Calu3 (cell line): Measurements from ENCODE around the gene SLC16A13. TPM values are rescaled to one million over a fixed set of nuclear protein-coding genes. Genes with fewer than 3 reads are reported as not detected.
A peak's percentile ranks its signal among the peaks of the same experiment; 100 is the strongest.

Experiments
- BruUV-seq: library from RNA; stranded (reverse); fragments of 400-500 nt; replicated peaks from 2 replicates; lab custom pipeline; 2021; lab: Mats Ljungman, UMichigan
- CTCF ChIA-PET: fragments of 300-600 bp; sonication (Branson Sonifier 250); formaldehyde crosslinking; loops from one replicate; lab custom pipeline; 2022; ENCODE audit warnings: antibody characterized with exemption; lab: Charles Lee
- DNase-seq: peaks from one replicate; pipeline ENCODE4 v3.0.0; 2022
- H3K27ac Mint-ChIP-seq: one replicate; pipeline ENCODE4 v1.8.0; 2022; ENCODE audit warnings: mixed read lengths; ENCODE audit not compliant: unreplicated experiment
- H3K27me3 Mint-ChIP-seq: one replicate; pipeline ENCODE4 v1.8.0; 2022; ENCODE audit warnings: mixed read lengths; ENCODE audit not compliant: unreplicated experiment
- H3K36me3 Mint-ChIP-seq: one replicate; pipeline ENCODE4 v1.8.0; 2022; ENCODE audit warnings: mild to moderate bottlenecking, moderate library complexity, mixed read lengths; ENCODE audit not compliant: insufficient read depth, unreplicated experiment
- H3K4me1 Mint-ChIP-seq: one replicate; pipeline ENCODE4 v1.8.0; 2022; ENCODE audit warnings: mild to moderate bottlenecking, low read depth, mixed read lengths; ENCODE audit not compliant: unreplicated experiment
- H3K4me3 Mint-ChIP-seq: one replicate; pipeline ENCODE4 v1.8.0; 2022; ENCODE audit warnings: mild to moderate bottlenecking, low read depth, moderate library complexity, mixed read lengths; ENCODE audit not compliant: unreplicated experiment
- H3K9me3 Mint-ChIP-seq: one replicate; pipeline ENCODE4 v1.8.0; 2022; ENCODE audit warnings: low read depth, mixed read lengths; ENCODE audit not compliant: unreplicated experiment
- CTCF ChIP-seq: fragments of 200-600 bp; IDR thresholded peaks from one replicate; pipeline ENCODE4 v1.8.0; 2022; ENCODE audit warnings: antibody characterized with exemption; ENCODE audit not compliant: unreplicated experiment
- intact Hi-C: fragments of 100-400 bp; cut with micrococcal nuclease; formaldehyde crosslinking; loops from one replicate; pipeline ENCODE4 v1.10.0; 2022; ENCODE audit not compliant: unreplicated experiment
- total RNA-seq: library from RNA; stranded (reverse); gene quantifications from 2 replicates; pipeline ENCODE4 v1.2.3, GENCODE V29; 2022

The SLC16A13 gene
- total RNA-seq, 1 experiment from 2014 or later, result 11.6 TPM

GRCh38 chr17:7018331-7018964, 17.4 kb upstream of the SLC16A13 start:
- H3K27ac Mint-ChIP-seq, result no peak overlapping the region
- H3K9me3 Mint-ChIP-seq, result no peaks in the 10 kb centered on the region
- H3K4me3 Mint-ChIP-seq, result no peak overlapping the region
- no TSS peak for BruUV-seq
- H3K27me3 Mint-ChIP-seq, result peaks cover 14% of the 10 kb centered on the region
- no peak for TF ChIP-seq CTCF
- no peak for DNase-seq
- intact Hi-C loops, result no loop called here
- CTCF ChIA-PET, result no interaction called here
- H3K4me1 Mint-ChIP-seq, result no peaks in the 10 kb centered on the region
- peaks cover 48% of the 10 kb centered on the region for H3K36me3 Mint-ChIP-seq

GRCh38 chr17:7019367-7019766, 16.4 kb upstream of the SLC16A13 start:
- Mint-ChIP-seq H3K4me1 (no peaks in the 10 kb centered on the region), H3K9me3 (no peaks in the 10 kb centered on the region), H3K4me3 (peak overlapping the region; percentile 59), H3K36me3 (peaks cover 40% of the 10 kb centered on the region), H3K27me3 (peaks cover 23% of the 10 kb centered on the region), H3K27ac (no peak overlapping the region)
- DNase-seq, result no peak
- TF ChIP-seq CTCF, result no peak
- intact Hi-C loops, result no loop called here
- CTCF ChIA-PET, result no interaction called here
- no TSS peak for BruUV-seq

- BruUV-seq, result no TSS peak
- peaks cover 34% of the 10 kb centered on the region for H3K36me3 Mint-ChIP-seq
- H3K9me3 Mint-ChIP-seq, result no peaks in the 10 kb centered on the region
- DNase-seq, result peak; percentile 51
- H3K4me1 Mint-ChIP-seq, result no peaks in the 10 kb centered on the region
- peaks cover 26% of the 10 kb centered on the region for H3K27me3 Mint-ChIP-seq
- no peak for TF ChIP-seq CTCF
- CTCF ChIA-PET, result no interaction called here
- intact Hi-C loops, result no loop called here
- peak overlapping the region; percentile 36 for H3K27ac Mint-ChIP-seq
- peak overlapping the region; percentile 59 for H3K4me3 Mint-ChIP-seq
Observed at GRCh38 chr17:7019839-7020519, 15.8 kb upstream of the SLC16A13 start.

GRCh38 chr17:7020894-7021664, 14.7 kb upstream of the SLC16A13 start:
- Mint-ChIP-seq H3K27ac (no peak overlapping the region), H3K27me3 (peaks cover 26% of the 10 kb centered on the region), H3K4me1 (no peaks in the 10 kb centered on the region), H3K4me3 (peak overlapping the region; percentile 59), H3K36me3 (peaks cover 30% of the 10 kb centered on the region), H3K9me3 (no peaks in the 10 kb centered on the region)
- TF ChIP-seq CTCF, result no peak
- intact Hi-C loops, result no loop called here
- BruUV-seq, result no TSS peak
- no peak for DNase-seq
- CTCF ChIA-PET, result interaction anchor here (0.8 to 1.6 kb wide), 3 partner anchors 15 to 110 kb away, joined by 3 to 4 read pairs (median 3); partner anchors contain the start of gene SLC16A13
